BLaER1 (cell line): ENCODE data around the gene NACAD.

Experiments used
- H3K27ac ChIP-seq: shearing (Covaris generic); formaldehyde crosslinking; 2 replicates; pipeline ENCODE4 v1.8.1; 2022
- H3K27me3 ChIP-seq: shearing (Covaris generic); formaldehyde crosslinking; 2 replicates; pipeline ENCODE4 v1.8.1; 2022
- H3K36me3 ChIP-seq: shearing (Covaris generic); formaldehyde crosslinking; 2 replicates; pipeline ENCODE4 v1.8.1; 2022
- H3K4me1 ChIP-seq: shearing (Covaris generic); formaldehyde crosslinking; 2 replicates; pipeline ENCODE4 v1.8.1; 2022
- H3K4me2 ChIP-seq: shearing (Covaris generic); formaldehyde crosslinking; 2 replicates; pipeline ENCODE4 v1.8.1; 2022
- H3K4me3 ChIP-seq: shearing (Covaris generic); formaldehyde crosslinking; 2 replicates; pipeline ENCODE4 v1.8.1; 2022
- H3K9ac ChIP-seq: shearing (Covaris generic); formaldehyde crosslinking; 2 replicates; pipeline ENCODE4 v1.8.1; 2022
- H3K9me3 ChIP-seq: shearing (Covaris generic); formaldehyde crosslinking; 2 replicates; pipeline ENCODE4 v1.8.1; 2022
- H4K20me1 ChIP-seq: shearing (Covaris generic); formaldehyde crosslinking; 2 replicates; pipeline ENCODE4 v1.8.1; 2022
- Cebpa-rat ChIP-seq: shearing (Covaris generic); IDR thresholded peaks from 2 replicates; pipeline ENCODE4 v1.8.1; 2022

NACAD gene

DNA sequence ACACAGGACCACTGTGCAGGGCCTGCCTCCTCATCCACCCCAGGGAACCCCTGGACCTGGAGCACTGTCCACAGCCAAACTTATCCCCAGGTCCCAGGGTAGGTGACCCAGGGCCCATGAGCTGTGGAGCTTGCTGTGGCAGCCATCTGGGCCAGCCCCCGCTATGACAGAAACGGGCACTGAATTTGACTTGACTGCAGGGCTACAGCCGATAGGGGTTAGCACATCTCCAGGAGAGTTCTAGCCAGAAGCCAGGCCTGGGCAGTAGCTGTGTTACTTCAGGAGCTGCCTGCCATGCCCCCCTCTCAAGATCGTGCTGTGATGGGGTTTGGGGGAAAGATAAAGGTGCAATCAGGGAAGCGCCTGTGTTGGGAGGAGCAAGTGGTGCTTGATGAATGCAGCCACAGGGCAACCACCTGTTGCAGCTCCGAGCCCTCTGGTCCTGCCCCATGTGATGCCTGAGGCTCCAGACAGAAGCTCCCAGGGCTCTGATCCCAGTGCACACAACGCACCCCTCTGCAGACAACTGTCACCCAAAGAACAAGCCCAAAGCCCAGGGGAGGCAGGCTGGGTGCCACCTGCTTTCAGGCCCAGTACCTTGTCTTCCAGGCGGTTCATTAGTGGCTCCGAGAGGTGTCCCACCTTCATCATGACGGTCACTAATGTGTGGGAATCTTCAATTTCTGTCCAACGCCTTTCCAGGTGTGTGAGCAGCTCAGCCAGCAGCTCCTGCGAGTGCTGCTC is 16.2 kb upstream of the NACAD start:
- H4K20me1 ChIP-seq = peaks cover 100% of the 10 kb centered on the region
- peaks cover 94% of the 10 kb centered on the region for H3K36me3 ChIP-seq

GRCh38 chr7:45103958-45104843 is 15.4 kb upstream of the NACAD start:
- peaks cover 100% of the 10 kb centered on the region for H4K20me1 ChIP-seq
- no peak overlapping the region for H3K27ac ChIP-seq
- no peak overlapping the region for H3K4me3 ChIP-seq
- H3K9me3 ChIP-seq = no peaks in the 10 kb centered on the region
- H3K36me3 ChIP-seq = peaks cover 100% of the 10 kb centered on the region
- no peak for TF ChIP-seq Cebpa-rat
- H3K27me3 ChIP-seq = no peaks in the 10 kb centered on the region
- H3K4me2 ChIP-seq = no peak overlapping the region
- H3K9ac ChIP-seq = no peak overlapping the region
- H3K4me1 ChIP-seq = peaks cover 22% of the 10 kb centered on the region

More for the DNA sequence above, 16.2 kb upstream of the NACAD start:
- no peak for TF ChIP-seq Cebpa-rat
- H3K9me3 ChIP-seq = no peaks in the 10 kb centered on the region
- peaks cover 30% of the 10 kb centered on the region for H3K4me1 ChIP-seq
- H3K4me3 ChIP-seq = no peak overlapping the region
- H3K9ac ChIP-seq = no peak overlapping the region
- H3K27ac ChIP-seq = no peak overlapping the region
- no peaks in the 10 kb centered on the region for H3K27me3 ChIP-seq
- no peak overlapping the region for H3K4me2 ChIP-seq

DNA sequence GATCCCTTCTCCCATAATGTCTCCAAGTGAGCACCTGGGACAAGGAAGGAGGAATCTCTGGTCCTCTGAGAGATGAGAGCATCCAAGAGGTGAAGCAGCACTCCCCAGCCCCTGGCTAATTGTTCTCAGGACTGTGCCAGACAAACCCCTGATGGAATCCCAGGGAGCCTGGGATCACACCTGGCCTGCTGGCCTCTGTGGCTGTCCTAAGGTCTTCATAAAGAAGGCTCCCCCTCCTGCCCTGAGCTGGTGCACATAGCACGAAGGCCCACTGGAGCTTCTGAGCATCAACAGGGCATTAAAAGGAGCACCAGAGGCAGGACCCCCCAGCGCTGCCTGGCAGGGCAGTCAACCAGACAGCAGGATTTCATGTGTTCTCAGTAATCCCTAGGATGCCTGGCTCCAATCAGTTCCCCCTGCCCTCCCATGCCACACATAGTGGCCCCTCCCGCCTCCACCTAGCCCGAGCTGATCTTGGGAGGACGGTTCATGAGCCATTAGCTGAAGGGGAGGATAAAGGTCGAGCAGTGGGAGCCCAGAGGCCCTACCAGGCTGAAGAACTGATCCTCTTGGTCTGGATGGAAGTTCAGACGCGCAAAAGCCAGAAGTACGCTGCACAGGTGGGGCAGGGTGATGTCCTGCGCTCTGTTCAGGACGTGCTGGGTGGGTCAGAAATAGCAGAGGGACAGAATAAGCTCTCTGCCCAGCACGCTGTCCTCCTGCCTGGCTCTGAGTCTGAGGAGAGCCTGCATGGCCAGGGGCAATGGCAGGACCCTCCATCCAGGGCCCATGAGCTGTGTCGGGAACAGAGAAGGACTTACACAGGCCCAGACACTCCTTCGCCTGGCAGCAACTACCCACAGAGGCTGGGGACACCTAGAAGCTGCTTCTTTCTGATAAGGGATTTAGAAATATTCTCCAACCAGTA is 14.3 kb upstream of the NACAD start:
- Histone ChIP-seq H4K20me1 (peaks cover 95% of the 10 kb centered on the region), H3K9me3 (no peaks in the 10 kb centered on the region), H3K36me3 (peaks cover 99% of the 10 kb centered on the region), H3K9ac (no peak overlapping the region), H3K4me3 (no peak overlapping the region), H3K27me3 (no peaks in the 10 kb centered on the region), H3K4me1 (peaks cover 11% of the 10 kb centered on the region), H3K4me2 (no peak overlapping the region), H3K27ac (no peak overlapping the region)
- TF ChIP-seq Cebpa-rat = no peak

- H4K20me1 ChIP-seq = peaks cover 87% of the 10 kb centered on the region
- H3K9me3 ChIP-seq = no peaks in the 10 kb centered on the region
- no peaks in the 10 kb centered on the region for H3K27me3 ChIP-seq
- no peak overlapping the region for H3K4me2 ChIP-seq
- no peaks in the 10 kb centered on the region for H3K4me1 ChIP-seq
- no peak overlapping the region for H3K4me3 ChIP-seq
- H3K27ac ChIP-seq = no peak overlapping the region
- H3K36me3 ChIP-seq = peaks cover 93% of the 10 kb centered on the region
- TF ChIP-seq Cebpa-rat = no peak
- H3K9ac ChIP-seq = no peak overlapping the region
Observed at GRCh38 chr7:45101748-45102147, 13.0 kb upstream of the NACAD start.

- Histone ChIP-seq H3K9ac (no peak overlapping the region), H3K4me3 (no peak overlapping the region), H3K27ac (no peak overlapping the region), H3K27me3 (no peaks in the 10 kb centered on the region), H4K20me1 (peaks cover 79% of the 10 kb centered on the region), H3K36me3 (peaks cover 85% of the 10 kb centered on the region), H3K4me2 (no peak overlapping the region), H3K9me3 (no peaks in the 10 kb centered on the region), H3K4me1 (no peaks in the 10 kb centered on the region)
- no peak for TF ChIP-seq Cebpa-rat
Observed at GRCh38 chr7:45100761-45101480, 12.2 kb upstream of the NACAD start.

DNA sequence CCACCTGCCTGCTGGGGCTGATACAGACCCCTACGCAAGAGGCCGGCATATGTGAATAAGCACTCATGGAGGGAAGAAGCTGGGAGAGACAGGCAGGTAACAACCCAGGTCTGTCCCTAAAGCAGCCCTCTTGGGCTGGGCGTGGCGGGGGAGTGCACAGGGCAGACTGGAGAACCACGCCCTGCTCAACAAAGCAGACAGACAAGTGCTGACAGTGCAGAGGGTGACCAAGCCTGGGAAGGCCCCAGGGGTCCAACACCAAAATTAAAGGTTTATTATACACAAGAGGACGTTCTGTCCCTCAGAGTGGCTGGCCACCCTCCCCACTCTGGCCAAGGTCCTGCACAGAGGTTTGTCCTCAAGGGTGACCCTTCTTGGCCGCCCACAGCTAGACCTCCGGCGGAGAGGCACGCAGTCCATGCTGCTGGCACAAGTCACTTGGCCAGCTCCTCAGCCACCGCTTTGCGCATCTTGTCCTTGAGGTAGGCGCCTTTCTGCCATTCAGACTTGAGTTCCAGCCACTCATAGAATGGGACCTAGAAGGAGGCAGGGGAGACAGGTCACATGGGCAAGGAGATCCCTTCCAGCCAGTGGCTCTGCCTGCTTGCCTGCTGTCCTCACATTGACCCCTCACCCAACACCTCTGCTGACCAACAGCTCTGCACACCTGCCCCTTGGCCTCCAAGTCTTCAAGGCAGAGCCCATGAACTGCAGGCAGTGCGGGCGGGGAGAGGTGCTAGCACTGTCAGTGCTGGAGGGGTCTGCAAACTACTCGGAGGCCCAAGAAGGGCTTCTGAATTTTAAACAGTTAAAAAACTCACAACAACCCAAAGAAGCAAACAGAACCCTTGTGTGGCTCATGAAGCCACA is 11.4 kb upstream of the NACAD start:
- H3K9ac ChIP-seq = no peak overlapping the region
- H4K20me1 ChIP-seq = peaks cover 71% of the 10 kb centered on the region
- H3K36me3 ChIP-seq = peaks cover 77% of the 10 kb centered on the region
- H3K4me1 ChIP-seq = no peaks in the 10 kb centered on the region
- H3K27me3 ChIP-seq = no peaks in the 10 kb centered on the region
- no peak for TF ChIP-seq Cebpa-rat
- no peak overlapping the region for H3K4me3 ChIP-seq
- H3K4me2 ChIP-seq = no peak overlapping the region
- no peaks in the 10 kb centered on the region for H3K9me3 ChIP-seq
- H3K27ac ChIP-seq = no peak overlapping the region

DNA sequence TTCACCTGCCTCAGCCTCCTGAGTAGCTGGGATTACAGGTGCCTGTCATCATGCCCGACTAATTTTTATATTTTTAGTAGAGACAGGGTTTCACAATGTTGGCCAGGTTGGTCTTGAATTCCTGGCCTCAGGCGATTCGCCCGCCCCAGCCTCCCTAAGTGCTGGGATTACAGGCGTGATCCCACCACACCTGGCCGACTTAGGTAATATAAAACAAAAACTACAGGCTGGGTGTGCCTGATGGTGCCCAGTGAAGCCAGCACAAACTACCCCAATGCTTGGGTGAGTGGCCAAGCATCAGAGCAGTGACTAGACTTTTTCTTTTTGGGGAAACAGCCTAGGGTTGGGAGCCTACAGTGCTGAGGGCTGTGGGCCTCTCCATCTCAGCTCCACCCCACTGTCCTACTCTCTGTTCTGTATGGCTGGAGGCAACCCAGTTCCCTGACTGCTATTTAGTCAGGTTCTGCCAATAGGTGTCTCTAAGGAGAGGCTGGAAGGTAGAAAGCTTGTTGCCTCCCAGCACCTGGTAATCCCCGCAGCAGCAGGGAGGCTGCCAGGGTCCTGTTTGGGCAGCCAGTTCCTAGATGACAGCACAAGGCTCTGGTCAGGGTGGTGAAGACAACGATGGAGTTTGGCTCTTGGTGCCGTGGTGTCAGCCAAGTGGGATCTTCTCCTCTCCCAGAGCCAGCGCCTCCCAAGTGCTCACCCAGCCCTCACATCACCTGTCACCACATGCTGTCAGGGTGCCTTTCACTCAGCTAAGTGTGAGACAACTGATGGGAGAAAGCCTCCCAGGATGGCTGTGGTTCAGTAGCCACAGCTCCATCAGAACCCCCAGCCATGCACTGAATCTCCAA is 10.4 kb upstream of the NACAD start:
- H3K4me2 ChIP-seq = no peak overlapping the region
- H4K20me1 ChIP-seq = peaks cover 62% of the 10 kb centered on the region
- H3K9ac ChIP-seq = no peak overlapping the region
- H3K27me3 ChIP-seq = no peaks in the 10 kb centered on the region
- H3K27ac ChIP-seq = no peak overlapping the region
- peaks cover 68% of the 10 kb centered on the region for H3K36me3 ChIP-seq
- no peaks in the 10 kb centered on the region for H3K9me3 ChIP-seq
- H3K4me1 ChIP-seq = no peaks in the 10 kb centered on the region
- TF ChIP-seq Cebpa-rat = no peak
- no peak overlapping the region for H3K4me3 ChIP-seq

GRCh38 chr7:45092931-45093235 is 4.1 kb upstream of the NACAD start:
- Histone ChIP-seq H3K27ac (no peak overlapping the region), H3K4me1 (peaks cover 9% of the 10 kb centered on the region; the same call in 1 of the 2 replicates), H3K9me3 (peaks cover 5% of the 10 kb centered on the region; the same call in 1 of the 2 replicates), H4K20me1 (peaks cover 3% of the 10 kb centered on the region; the same call in 1 of the 2 replicates), H3K9ac (no peak overlapping the region), H3K36me3 (peaks cover 6% of the 10 kb centered on the region), H3K27me3 (peaks cover 21% of the 10 kb centered on the region; the same call in 1 of the 2 replicates), H3K4me3 (no peak overlapping the region), H3K4me2 (no peak overlapping the region)
- TF ChIP-seq Cebpa-rat = no peak
